Prostate gland (tissue), 2 donors: ENCODE data around the gene SMYD3.

Experiments used
- CTCF ChIP-seq, 4 experiments: fragments of 200-600 bp in 2 of 4; fragments of 450-650 bp in 2 of 4; sonication (generic) in 2 of 4; IDR thresholded peaks; 1 replicate in 3 of 4; 2 replicates in 1 of 4; pipeline ENCODE4 v1.5.1; 2016 to 2019; ENCODE audit warnings: antibody characterized with exemption in 4 of 4, mild to moderate bottlenecking in 2 of 4, moderate library complexity in 2 of 4
- POLR2A ChIP-seq: fragments of 450-650 bp; IDR thresholded peaks from one replicate; pipeline ENCODE4 v1.6.1; 2016; ENCODE audit warnings: antibody characterized with exemption, mild to moderate bottlenecking
- POLR2AphosphoS5 ChIP-seq: sonication (generic); formaldehyde crosslinking; IDR thresholded peaks from one replicate; pipeline ENCODE4 v1.6.1; 2017; ENCODE audit warnings: antibody characterized with exemption

DNA sequence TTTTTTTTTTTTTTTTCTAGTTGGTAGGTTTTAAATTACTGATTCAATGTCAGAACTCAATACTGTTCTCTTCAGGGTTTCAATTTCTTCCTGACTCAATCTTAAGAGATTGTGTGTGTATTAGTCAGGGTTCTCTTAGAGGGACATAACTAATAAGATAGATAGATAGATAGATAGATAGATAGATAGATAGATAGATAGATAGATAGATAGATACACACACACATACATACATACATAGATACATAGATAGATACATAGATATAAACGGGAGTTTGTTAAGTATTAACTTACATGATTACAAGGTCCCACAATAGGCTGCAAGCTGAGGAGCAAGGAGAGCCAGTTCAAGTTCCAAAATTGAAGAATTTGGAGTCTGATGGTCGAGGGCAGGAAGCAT is 251.3 kb downstream of the SMYD3 start:
- TF ChIP-seq CTCF (IDR thresholded peaks at IDR 0.05), result no peak
- no peak for TF ChIP-seq POLR2A
- TF ChIP-seq POLR2AphosphoS5, result no peak
